ELR (cell line): ENCODE data around the gene NUDT17.

ENCODE experiments used
- DNase-seq: peaks from one replicate; pipeline ENCODE4 v3.0.0-alpha.2; 2015; ENCODE audit warnings: low read depth

The NUDT17 gene

GRCh38 chr1:145847827-145848226 is 2.4 kb downstream of the NUDT17 start:
- DNase-seq = no peak

- DNase-seq = peak; percentile 85
Measured at GRCh38 chr1:145849356-145850160, 4.1 kb downstream of the NUDT17 start.

- DNase-seq = no peak
Measured at GRCh38 chr1:145855426-145855948, 10.1 kb downstream of the NUDT17 start.

GRCh38 chr1:145857170-145857569 is 11.7 kb downstream of the NUDT17 start:
- DNase-seq = no peak

- DNase-seq = peak; percentile 67
Measured at GRCh38 chr1:145858238-145858900, 12.9 kb downstream of the NUDT17 start.

GRCh38 chr1:145858901-145859490 is 13.6 kb downstream of the NUDT17 start, which contains the start of gene PIAS3:
Gene PIAS3, minus strand, starts transcription at chr1:145859081. Its CDS starts 91 bp downstream, at chr1:145858990.
- DNase-seq = peak; percentile 97

GRCh38 chr1:145859491-145860023 is 14.1 kb downstream of the NUDT17 start:
- peak; percentile 93 for DNase-seq

- DNase-seq = no peak
Measured at GRCh38 chr1:145863282-145864018, 18.0 kb downstream of the NUDT17 start.

- DNase-seq = no peak
Measured at GRCh38 chr1:145868232-145868631, 22.8 kb downstream of the NUDT17 start.

GRCh38 chr1:145871994-145872924 is 26.8 kb downstream of the NUDT17 start:
- DNase-seq = peak; percentile 63

GRCh38 chr1:145874646-145875045 is 29.2 kb downstream of the NUDT17 start:
- no peak for DNase-seq

- DNase-seq = peak; percentile 43
Measured at GRCh38 chr1:145877923-145878486, 32.6 kb downstream of the NUDT17 start.

- DNase-seq = peak; percentile 36
Measured at GRCh38 chr1:145878724-145879123, 33.3 kb downstream of the NUDT17 start.

- DNase-seq = no peak
Measured at GRCh38 chr1:145879775-145880174, 34.3 kb downstream of the NUDT17 start.

GRCh38 chr1:145884675-145885074 is 39.2 kb downstream of the NUDT17 start:
- peak; percentile 48 for DNase-seq

GRCh38 chr1:145885738-145886287 is 40.4 kb downstream of the NUDT17 start, which contains the start of gene ANKRD35:
Gene ANKRD35, minus strand, starts transcription at chr1:145885866. Its CDS starts 108 bp downstream, at chr1:145885758.
- peak; percentile 82 for DNase-seq

GRCh38 chr1:145886390-145886789 is 41.0 kb downstream of the NUDT17 start:
- no peak for DNase-seq

- no peak for DNase-seq
Measured at GRCh38 chr1:145886816-145887215, 41.4 kb downstream of the NUDT17 start.

GRCh38 chr1:145887631-145888030 is 42.2 kb downstream of the NUDT17 start:
- no peak for DNase-seq

GRCh38 chr1:145889722-145890121 is 44.3 kb downstream of the NUDT17 start:
- DNase-seq = no peak
